ENCODE results near the gene TOM1. TPM values are rescaled to one million over a fixed set of nuclear protein-coding genes. Genes with fewer than 3 reads are reported as not detected.
"Not testable (repeated sequence)": the region's sequence is repeated elsewhere in the genome, so short reads cannot be mapped to it uniquely, and the experiment has no call there.

Gene TOM1
- total RNA-seq, 1 donor from 2014 or later = 47.9 TPM

- no peak overlapping the region for H3K27ac Mint-ChIP-seq (ENCODE audit: unreplicated experiment)
- no peaks in the 10 kb centered on the region for H3K27me3 Mint-ChIP-seq (ENCODE audit: low read depth)
- H3K4me3 Mint-ChIP-seq (ENCODE audit: unreplicated experiment) = no peak overlapping the region
- no peak for TF ChIP-seq CTCF (IDR thresholded peaks at IDR 0.05)
- no peaks in the 10 kb centered on the region for H3K9me3 Mint-ChIP-seq (ENCODE audit: low read depth)
- H3K36me3 Mint-ChIP-seq (ENCODE audit: low read depth) = no peaks in the 10 kb centered on the region
- DNase-seq (ENCODE audit: low spot score) = no peak
- no peaks in the 10 kb centered on the region for H3K4me1 Mint-ChIP-seq (ENCODE audit: low read depth)
These were observed 58.4 kb downstream of the TOM1 start for GRCh38 chr22:35357883-35358621.

GRCh38 chr22:35359380-35360065 lies 59.8 kb downstream of the TOM1 start:
- no peak overlapping the region for H3K4me3 Mint-ChIP-seq (ENCODE audit: unreplicated experiment)
- H3K27me3 Mint-ChIP-seq (ENCODE audit: low read depth) = no peaks in the 10 kb centered on the region
- no peaks in the 10 kb centered on the region for H3K36me3 Mint-ChIP-seq (ENCODE audit: low read depth)
- no peak overlapping the region for H3K27ac Mint-ChIP-seq (ENCODE audit: unreplicated experiment)
- H3K9me3 Mint-ChIP-seq (ENCODE audit: low read depth) = no peaks in the 10 kb centered on the region
- no peak for TF ChIP-seq CTCF (IDR thresholded peaks at IDR 0.05)
- DNase-seq (ENCODE audit: low spot score) = no peak
- H3K4me1 Mint-ChIP-seq (ENCODE audit: low read depth) = peaks cover 5% of the 10 kb centered on the region

- no peak overlapping the region for H3K4me3 Mint-ChIP-seq (ENCODE audit: unreplicated experiment)
- no peak for DNase-seq (ENCODE audit: low spot score)
- no peaks in the 10 kb centered on the region for H3K27me3 Mint-ChIP-seq (ENCODE audit: low read depth)
- TF ChIP-seq CTCF (IDR thresholded peaks at IDR 0.05) = no peak
- H3K36me3 Mint-ChIP-seq (ENCODE audit: low read depth) = no peaks in the 10 kb centered on the region
- H3K4me1 Mint-ChIP-seq (ENCODE audit: low read depth) = peaks cover 5% of the 10 kb centered on the region
- H3K9me3 Mint-ChIP-seq (ENCODE audit: low read depth) = no peaks in the 10 kb centered on the region
- H3K27ac Mint-ChIP-seq (ENCODE audit: unreplicated experiment) = no peak overlapping the region
These were observed 61.4 kb downstream of the TOM1 start for GRCh38 chr22:35361001-35361558.

GRCh38 chr22:35363566-35364086 lies 63.9 kb downstream of the TOM1 start:
- Mint-ChIP-seq H3K27ac (ENCODE audit: unreplicated experiment) (no peak overlapping the region), H3K4me3 (ENCODE audit: unreplicated experiment) (no peak overlapping the region), H3K9me3 (ENCODE audit: low read depth) (no peaks in the 10 kb centered on the region), H3K27me3 (ENCODE audit: low read depth) (no peaks in the 10 kb centered on the region), H3K4me1 (ENCODE audit: low read depth) (peaks cover 7% of the 10 kb centered on the region), H3K36me3 (ENCODE audit: low read depth) (no peaks in the 10 kb centered on the region)
- no peak for TF ChIP-seq CTCF (IDR thresholded peaks at IDR 0.05)
- no peak for DNase-seq (ENCODE audit: low spot score)

GRCh38 chr22:35364230-35364629 lies 64.5 kb downstream of the TOM1 start:
- not testable (repeated sequence) for H3K36me3 Mint-ChIP-seq (ENCODE audit: low read depth); H3K4me1 Mint-ChIP-seq (ENCODE audit: low read depth); H3K9me3 Mint-ChIP-seq (ENCODE audit: low read depth); H3K4me3 Mint-ChIP-seq (ENCODE audit: unreplicated experiment); H3K27me3 Mint-ChIP-seq (ENCODE audit: low read depth); DNase-seq (ENCODE audit: low spot score)
- peak overlapping the region; percentile 45 for H3K27ac Mint-ChIP-seq (ENCODE audit: unreplicated experiment)

Measured in chondrocyte (in vitro differentiated cells).